Measurements from ENCODE around the gene UROC1. TPM values are rescaled to one million over a fixed set of nuclear protein-coding genes. Genes with fewer than 3 reads are reported as not detected.
A peak's percentile ranks its signal among the peaks of the same experiment; 100 is the strongest.

The UROC1 gene
- total and polyA plus RNA-seq, 2 of the 13 experiments (the other 11 are each of a cell fraction or from before 2014, with no cell fraction given) = 0.71 to 1.3 TPM

- TF ChIP-seq SPEN (CRISPR knock-in tag; IDR thresholded peaks at IDR 0.05; ENCODE audit: low read depth) (peak; percentile 59; the same call in 1 of the 2 replicates), ZNF746 (CRISPR knock-in tag; IDR thresholded peaks at IDR 0.05) (no peak), SMC3 (IDR thresholded peaks at IDR 0.05; ENCODE audit: low read length) (no peak), CBFB (CRISPR knock-in tag; IDR thresholded peaks at IDR 0.05) (no peak), UBTF (CRISPR knock-in tag; IDR thresholded peaks at IDR 0.05) (peak; percentile 83; the same call in 1 of the 2 replicates), ZNF558 (CRISPR knock-in tag; IDR thresholded peaks at IDR 0.05; ENCODE audit: borderline replicate concordance) (no peak; the same call in 1 of the 2 replicates), YEATS4 (CRISPR knock-in tag; IDR thresholded peaks at IDR 0.05; ENCODE audit: borderline replicate concordance) (0 out of 2 replicates have a peak, but pooled peaks have one; percentile 34), AGO2 (optimal IDR thresholded peaks at IDR 0.05; ENCODE audit: low read depth, low read length) (no peak), ZC3H4 (CRISPR knock-in tag; IDR thresholded peaks at IDR 0.05; ENCODE audit: borderline replicate concordance) (no peak), POLR2G (IDR thresholded peaks at IDR 0.05; ENCODE audit: low read depth, low read length) (peak; percentile 74), SP4 (CRISPR knock-in tag; IDR thresholded peaks at IDR 0.05) (0 out of 2 replicates have a peak, but pooled peaks have one; percentile 11), CBX5 (CRISPR knock-in tag; IDR thresholded peaks at IDR 0.05; ENCODE audit: borderline replicate concordance) (no peak), BCL6 (CRISPR knock-in tag; IDR thresholded peaks at IDR 0.05) (no peak), HIVEP1 (CRISPR knock-in tag; IDR thresholded peaks at IDR 0.05) (no peak), ZFP90 (CRISPR knock-in tag; IDR thresholded peaks at IDR 0.05; ENCODE audit: borderline replicate concordance) (0 out of 2 replicates have a peak, but pooled peaks have one; percentile 34), ZNF639 (CRISPR knock-in tag; conservative IDR thresholded peaks at IDR 0.05) (no peak; the same call in 1 of the 2 replicates), HOXA5 (CRISPR knock-in tag; IDR thresholded peaks at IDR 0.05) (no peak; the same call in 1 of the 2 replicates), TBL1XR1 (IDR thresholded peaks at IDR 0.05; ENCODE audit: borderline replicate concordance, low read length, partially characterized antibody) (no peak), ZNF577 (CRISPR knock-in tag; IDR thresholded peaks at IDR 0.05; ENCODE audit: borderline replicate concordance, low read depth) (no peak), NCOA5 (CRISPR knock-in tag; IDR thresholded peaks at IDR 0.05) (no peak), MTA3 (CRISPR knock-in tag; IDR thresholded peaks at IDR 0.05) (no peak), GMEB2 (CRISPR knock-in tag; IDR thresholded peaks at IDR 0.05; ENCODE audit: low read depth) (peak; percentile 57; the same call in 1 of the 2 replicates), DMAP1 (CRISPR knock-in tag; IDR thresholded peaks at IDR 0.05) (no peak), ATAD3A (CRISPR knock-in tag; IDR thresholded peaks at IDR 0.05) (no peak), CHCHD3 (CRISPR knock-in tag; IDR thresholded peaks at IDR 0.05) (no peak), ZNF740 (CRISPR knock-in tag; IDR thresholded peaks at IDR 0.05) (no peak)
Measured at GRCh38 chr3:126475413-126476114, 42.0 kb downstream of the UROC1 start, which contains the start of gene ZXDC (continued).
